Measurements from ENCODE around the gene EIF4G3.

The EIF4G3 gene

GRCh38 chr1:21106238-21106637, 70.5 kb downstream of the EIF4G3 start:
- no peak for TF ChIP-seq CTCF (IDR thresholded peaks at IDR 0.05)
- Histone ChIP-seq H3K4me3 (ENCODE audit: low read depth in 1 of 2, low read length in 1 of 2) (no peak overlapping the region), H3K4me1 (ENCODE audit: control insufficient read depth in 1 of 2, insufficient read depth in 1 of 2, low read depth in 1 of 2, low read length in 1 of 2) (peaks cover under 1 to 4% of the 10 kb centered on the region in 2 experiments), H3K36me3 (peaks cover 3% of the 10 kb centered on the region), H3K9me3 (no peaks in the 10 kb centered on the region), H3K27ac (no peak overlapping the region), H3K27me3 (no peaks in the 10 kb centered on the region)

GRCh38 chr1:21105807-21106206, 70.9 kb downstream of the EIF4G3 start:
- H3K27ac ChIP-seq, result no peak overlapping the region
- H3K36me3 ChIP-seq, result peaks cover 3% of the 10 kb centered on the region
- H3K9me3 ChIP-seq, result no peaks in the 10 kb centered on the region
- H3K27me3 ChIP-seq, result no peaks in the 10 kb centered on the region
- no peak overlapping the region for H3K4me3 ChIP-seq (ENCODE audit: low read depth in 1 of 2, low read length in 1 of 2)
- peaks cover 5 to 8% of the 10 kb centered on the region in 2 experiments for H3K4me1 ChIP-seq (ENCODE audit: control insufficient read depth in 1 of 2, insufficient read depth in 1 of 2, low read depth in 1 of 2, low read length in 1 of 2)
- no peak for TF ChIP-seq CTCF (IDR thresholded peaks at IDR 0.05)

- no peak for TF ChIP-seq CTCF (IDR thresholded peaks at IDR 0.05)
- Histone ChIP-seq H3K36me3 (peaks cover 3% of the 10 kb centered on the region), H3K4me1 (ENCODE audit: control insufficient read depth in 1 of 2, insufficient read depth in 1 of 2, low read depth in 1 of 2, low read length in 1 of 2) (peaks cover 16 to 17% of the 10 kb centered on the region in 2 experiments), H3K9me3 (no peaks in the 10 kb centered on the region), H3K4me3 (ENCODE audit: low read depth in 1 of 2, low read length in 1 of 2) (no peak overlapping the region), H3K27me3 (no peaks in the 10 kb centered on the region), H3K27ac (no peak overlapping the region)
Observed at GRCh38 chr1:21104683-21105082, 72.0 kb downstream of the EIF4G3 start.

- Histone ChIP-seq H3K9me3 (no peaks in the 10 kb centered on the region), H3K27ac (peak overlapping the region; percentile 67), H3K4me1 (ENCODE audit: control insufficient read depth in 1 of 2, insufficient read depth in 1 of 2, low read depth in 1 of 2, low read length in 1 of 2) (peaks cover 29 to 33% of the 10 kb centered on the region in 2 experiments), H3K27me3 (no peaks in the 10 kb centered on the region), H3K36me3 (peaks cover 3% of the 10 kb centered on the region), H3K4me3 (ENCODE audit: low read depth in 1 of 2, low read length in 1 of 2) (no peak overlapping the region)
- TF ChIP-seq CTCF (IDR thresholded peaks at IDR 0.05), result no peak
Observed at GRCh38 chr1:21100481-21100921, 76.2 kb downstream of the EIF4G3 start.

- peaks cover 29 to 33% of the 10 kb centered on the region in 2 experiments for H3K4me1 ChIP-seq (ENCODE audit: control insufficient read depth in 1 of 2, insufficient read depth in 1 of 2, low read depth in 1 of 2, low read length in 1 of 2)
- peaks cover 3% of the 10 kb centered on the region for H3K36me3 ChIP-seq
- H3K4me3 ChIP-seq (ENCODE audit: low read depth in 1 of 2, low read length in 1 of 2), result no peak overlapping the region
- no peak for TF ChIP-seq CTCF (IDR thresholded peaks at IDR 0.05)
- no peaks in the 10 kb centered on the region for H3K9me3 ChIP-seq
- H3K27me3 ChIP-seq, result no peaks in the 10 kb centered on the region
- peak overlapping the region; percentile 67 for H3K27ac ChIP-seq
Observed at GRCh38 chr1:21099869-21100131, 76.9 kb downstream of the EIF4G3 start.
